ENCODE measurements around the gene FAM168A. TPM values are rescaled to one million over a fixed set of nuclear protein-coding genes. Genes with fewer than 3 reads are reported as not detected.

FAM168A gene, protein sequence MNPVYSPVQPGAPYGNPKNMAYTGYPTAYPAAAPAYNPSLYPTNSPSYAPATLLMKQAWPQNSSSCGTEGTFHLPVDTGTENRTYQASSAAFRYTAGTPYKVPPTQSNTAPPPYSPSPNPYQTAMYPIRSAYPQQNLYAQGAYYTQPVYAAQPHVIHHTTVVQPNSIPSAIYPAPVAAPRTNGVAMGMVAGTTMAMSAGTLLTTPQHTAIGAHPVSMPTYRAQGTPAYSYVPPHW
- total RNA-seq: 30.2 TPM
- long read RNA-seq, partial matches to known transcripts: 2 of 14 reads
- long read RNA-seq, other reads (novel, unspliced or antisense): 12 of 14 reads

GRCh38 chr11:73597956-73598718, at the start of gene FAM168A:
FAM168A (minus strand) TSS chr11:73598112; CDS start chr11:73468474, 129,638 bp downstream.
- DNase-seq (ENCODE audit: low spot score): peak; percentile 97

DNA sequence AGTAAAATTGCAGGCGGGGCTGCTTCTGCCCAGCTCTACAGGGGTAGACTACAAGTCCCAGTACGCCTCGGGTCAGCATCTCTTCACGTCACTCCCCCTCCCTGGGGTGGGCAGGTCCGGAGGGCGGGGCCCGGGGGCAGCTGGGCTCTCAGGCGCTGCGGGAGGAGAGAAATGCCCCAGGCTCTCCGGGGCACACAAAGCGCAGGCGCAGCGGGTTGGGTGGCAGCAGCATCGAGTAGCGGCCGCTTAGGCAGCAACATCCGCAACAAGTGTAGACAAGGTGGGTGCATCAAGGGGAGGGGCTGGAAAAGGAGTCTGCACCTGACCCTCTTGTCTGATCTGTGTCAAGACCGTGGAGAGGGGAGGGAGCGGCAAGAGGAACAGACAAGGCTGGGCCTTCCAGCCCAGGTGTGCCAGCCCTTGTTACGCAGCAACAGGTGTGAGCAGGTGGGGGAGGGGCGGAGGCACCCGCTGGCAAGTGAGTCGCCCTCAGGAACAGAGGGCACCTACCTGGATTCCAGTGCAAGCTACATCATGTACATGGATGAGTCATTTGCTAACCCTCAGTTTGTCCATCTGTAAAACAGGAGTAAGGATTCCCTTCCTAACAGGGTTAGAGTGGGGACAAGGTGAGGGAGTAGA, 49.7 kb upstream of the FAM168A start:
- DNase-seq (ENCODE audit: low spot score): peak; percentile 92

DNA sequence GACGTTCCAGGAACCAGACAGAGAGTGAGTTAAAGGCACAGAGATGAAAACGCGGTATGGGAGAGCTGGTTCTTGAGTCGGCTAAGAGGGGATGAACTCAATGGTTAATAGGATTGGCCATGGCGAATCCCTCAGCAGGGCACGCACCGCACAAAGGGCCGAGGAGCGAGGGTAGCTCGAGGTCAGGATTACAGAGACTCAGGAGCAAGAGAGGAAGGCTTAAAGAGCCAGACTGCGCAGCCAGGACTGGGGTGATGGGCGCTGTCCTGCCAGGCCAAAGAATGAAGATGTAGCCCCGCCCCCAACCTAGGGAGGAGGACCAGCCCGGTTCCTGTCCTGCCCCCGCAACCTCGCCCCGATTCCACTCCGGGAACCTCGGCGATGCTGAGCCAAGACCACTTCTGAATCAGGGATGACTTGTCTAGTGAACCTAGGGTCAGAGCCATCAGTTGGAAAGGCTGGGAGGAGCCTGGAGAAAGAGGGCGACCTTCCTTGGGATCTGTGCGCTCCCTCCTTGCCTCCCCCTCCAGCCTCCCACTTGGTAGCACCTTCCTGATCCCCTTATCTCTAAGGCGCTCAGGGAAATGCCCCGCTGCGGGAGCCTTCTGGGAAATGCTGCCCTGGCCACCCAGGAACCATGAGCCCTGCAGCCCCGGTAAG, 48.2 kb upstream of the FAM168A start, which contains the start of gene PLEKHB1:
Gene PLEKHB1 (plus strand): TSS at position 610 of the 660 bp plus-strand sequence. CDS start 28 bp downstream, at position 638.
- no peak for DNase-seq (ENCODE audit: low spot score)

GRCh38 chr11:73645121-73645969, 47.4 kb upstream of the FAM168A start:
- DNase-seq (ENCODE audit: low spot score): no peak

DNA sequence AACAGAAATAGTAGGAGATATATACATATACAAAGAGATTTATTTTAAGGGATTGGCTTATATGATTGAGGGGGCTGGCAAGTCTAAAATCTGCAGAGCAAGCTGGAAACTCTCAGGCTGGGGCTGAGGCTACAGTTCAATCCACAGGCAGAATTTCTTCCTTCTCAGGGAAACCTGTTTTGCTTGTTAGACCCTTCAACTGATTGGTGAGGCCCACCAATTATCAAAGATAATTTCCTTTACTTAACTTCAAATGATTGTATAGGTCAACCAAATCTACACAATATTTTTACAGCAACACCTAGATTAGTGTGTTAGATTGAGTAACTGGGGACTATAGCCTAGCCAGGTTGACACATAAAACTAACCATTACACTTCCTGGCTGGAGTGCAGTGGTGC, 43.8 kb upstream of the FAM168A start:
- DNase-seq (ENCODE audit: low spot score): no peak

- no peak for DNase-seq (ENCODE audit: low spot score)
Measured at GRCh38 chr11:73640592-73640991, 42.7 kb upstream of the FAM168A start.

- no peak for DNase-seq (ENCODE audit: low spot score)
Measured at GRCh38 chr11:73637012-73637411, 39.1 kb upstream of the FAM168A start.

GRCh38 chr11:73636249-73636648, 38.3 kb upstream of the FAM168A start:
- no peak for DNase-seq (ENCODE audit: low spot score)

DNA sequence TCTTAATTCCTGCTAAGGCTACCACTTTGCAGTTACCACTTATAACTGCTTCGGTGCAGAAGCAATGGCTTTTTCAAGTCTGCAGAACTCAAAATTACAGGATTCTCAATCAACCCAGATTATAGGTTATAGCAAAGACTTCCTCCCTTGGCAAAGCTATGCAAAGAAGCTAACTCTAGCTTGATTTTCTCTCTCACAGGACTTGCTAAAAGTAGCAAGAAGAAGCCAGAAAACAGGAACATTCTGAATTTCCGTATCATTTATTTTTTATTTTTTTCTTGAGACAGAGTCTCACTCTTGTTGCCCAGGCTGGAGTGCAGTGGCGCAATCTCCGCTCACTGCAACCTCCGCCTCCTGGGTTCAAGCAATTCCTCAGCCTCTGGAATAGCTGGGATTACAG, 37.8 kb upstream of the FAM168A start:
- DNase-seq (ENCODE audit: low spot score): no peak

DNA sequence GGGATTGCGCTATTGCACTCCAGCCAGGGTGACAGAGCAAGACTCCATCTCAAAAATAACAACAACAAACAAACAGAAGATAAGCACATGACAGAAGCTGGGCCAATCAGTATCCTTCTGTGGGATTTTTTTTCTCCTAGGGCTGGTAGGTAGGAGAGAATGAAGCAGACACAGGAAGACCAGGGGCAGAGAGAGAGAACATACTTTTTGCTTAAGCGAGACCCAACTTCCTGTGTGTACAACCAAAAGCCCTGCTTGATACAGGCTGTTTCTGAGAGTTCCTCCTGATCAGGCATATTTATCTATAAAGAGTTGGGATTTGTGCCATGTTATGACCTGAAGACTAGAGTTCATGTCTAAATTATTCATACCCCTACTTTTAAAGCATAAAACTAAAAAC, 36.1 kb upstream of the FAM168A start:
- no peak for DNase-seq (ENCODE audit: low spot score)

GRCh38 chr11:73632996-73633395, 35.1 kb upstream of the FAM168A start:
- DNase-seq (ENCODE audit: low spot score): no peak

GRCh38 chr11:73629907-73630306, 32.0 kb upstream of the FAM168A start:
- no peak for DNase-seq (ENCODE audit: low spot score)

DNA sequence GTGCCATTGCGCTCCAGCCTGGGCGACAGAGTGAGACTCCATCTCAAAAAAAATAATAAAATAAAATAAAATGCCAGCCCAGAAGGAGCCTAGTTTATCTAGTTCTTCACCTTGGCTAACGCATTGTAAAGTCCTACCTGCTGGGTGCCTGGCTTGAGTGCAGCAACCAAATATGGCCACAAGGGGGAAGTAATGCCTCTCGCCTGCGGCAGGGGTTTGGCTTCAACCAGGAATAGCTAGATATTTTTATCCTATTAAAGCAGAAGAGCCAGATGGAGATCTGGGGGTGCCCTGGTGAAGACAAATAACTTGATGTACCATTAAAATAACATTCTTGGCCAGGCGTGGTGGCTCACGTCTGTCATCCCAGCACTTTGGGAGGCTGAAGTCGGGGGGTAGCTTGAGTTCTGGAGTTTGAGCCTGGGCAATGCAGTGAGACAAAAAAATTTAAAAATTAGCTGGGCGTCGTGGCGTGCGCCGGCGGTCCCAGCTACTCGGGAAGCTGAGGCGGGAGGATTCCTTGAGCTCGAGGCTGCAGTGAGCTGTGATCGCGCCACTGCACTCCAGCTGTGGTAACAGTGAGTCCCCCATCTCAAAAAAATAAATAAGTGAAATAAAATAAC, 27.9 kb upstream of the FAM168A start:
- no peak for DNase-seq (ENCODE audit: low spot score)

DNA sequence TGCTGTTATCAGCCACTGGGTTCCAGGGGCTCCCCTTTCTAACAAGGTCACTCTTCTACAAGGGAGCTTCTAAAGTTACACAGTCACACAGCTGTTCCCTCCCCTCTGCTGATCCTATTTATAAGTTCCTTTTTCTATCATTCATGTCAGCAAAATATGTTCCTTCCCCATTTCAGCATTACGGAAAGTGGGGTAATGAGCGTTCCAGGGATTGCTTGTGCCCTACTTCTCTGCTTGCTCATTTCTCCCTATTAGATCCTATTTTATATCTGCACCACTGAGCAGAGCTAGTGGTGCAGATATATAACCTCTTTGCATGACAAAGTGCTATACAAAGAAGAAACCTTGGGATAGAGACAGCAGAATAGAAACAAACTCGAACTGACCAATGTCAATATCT, 25.8 kb upstream of the FAM168A start:
- DNase-seq (ENCODE audit: low spot score): no peak

DNA sequence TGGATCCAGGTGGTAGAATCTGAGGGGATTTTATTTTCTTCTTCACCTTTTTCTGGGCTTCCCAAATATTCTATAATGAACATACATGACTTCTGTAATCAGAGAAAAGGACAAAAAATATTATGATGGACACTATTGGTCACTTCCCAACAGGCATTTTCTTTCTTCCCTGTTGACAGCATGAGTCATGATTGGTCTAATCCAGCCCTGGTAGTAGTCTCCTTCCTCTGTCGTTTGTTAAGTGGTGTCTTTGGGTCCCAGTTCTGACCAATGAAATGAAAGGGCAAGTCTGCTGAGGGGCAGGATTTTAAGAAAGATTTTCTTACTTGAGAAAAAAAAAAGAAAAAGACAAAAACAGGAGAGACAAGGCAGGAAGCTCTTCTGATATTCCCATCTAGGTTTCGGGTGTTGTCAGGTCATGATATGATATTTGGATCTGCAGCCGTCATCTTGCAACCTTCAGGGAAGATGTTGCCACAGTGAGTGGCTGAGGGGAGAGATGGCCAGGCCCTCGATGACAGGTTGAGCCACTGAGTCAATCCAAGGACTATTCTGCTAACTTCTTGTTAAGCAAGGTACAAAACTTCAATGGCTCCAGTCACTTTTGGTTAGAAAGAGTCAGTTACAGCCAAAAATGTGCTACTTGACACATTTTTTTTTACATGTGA, 25.1 kb upstream of the FAM168A start:
- no peak for DNase-seq (ENCODE audit: low spot score)

GRCh38 chr11:73614591-73614990, 16.7 kb upstream of the FAM168A start:
- no peak for DNase-seq (ENCODE audit: low spot score)

- no peak for DNase-seq (ENCODE audit: low spot score)
Measured at GRCh38 chr11:73612601-73613140, 14.8 kb upstream of the FAM168A start.

DNA sequence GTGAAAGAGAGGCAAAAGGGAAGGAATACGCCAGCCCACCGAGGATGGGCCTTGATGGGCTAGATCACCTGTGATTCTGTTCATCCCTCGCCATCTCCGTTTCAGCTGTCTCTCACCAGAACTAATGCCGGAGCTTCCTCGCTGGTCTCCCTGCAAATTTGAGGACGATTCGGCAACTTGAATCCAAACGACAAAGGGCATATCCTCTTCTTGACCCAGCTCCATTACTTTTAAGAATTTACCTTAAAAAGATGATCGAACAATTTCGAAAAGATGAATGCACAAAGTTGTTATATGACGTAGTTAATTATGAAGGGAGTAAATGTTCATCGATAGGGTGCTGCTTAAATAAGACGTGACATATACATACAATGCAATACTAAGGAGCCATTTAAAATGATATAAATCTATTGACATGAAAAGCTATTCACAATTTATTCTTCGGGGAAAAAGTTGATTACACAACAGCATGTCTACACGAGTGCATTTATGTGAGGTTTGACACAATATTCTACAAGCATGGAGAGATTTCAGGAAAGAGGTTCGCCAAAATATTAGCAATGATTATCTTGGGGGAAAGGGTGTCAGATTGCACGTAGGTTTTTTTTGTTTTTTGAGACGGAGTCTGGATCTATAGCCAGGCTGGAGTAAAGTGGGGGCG, 937 bp upstream of the FAM168A start:
- DNase-seq (ENCODE audit: low spot score): no peak

Data from mesenteric fat pad (tissue), 1 donor.